ENCODE data around the gene JAK1. TPM values are rescaled to one million over a fixed set of nuclear protein-coding genes. Genes with fewer than 3 reads are reported as not detected.

Gene JAK1
- total and polyA plus RNA-seq, 9 of the 15 experiments (the other 6 are each of a cell fraction or from before 2014, with no cell fraction given) = 9.7 to 44.1 (median 42.5) TPM

GRCh38 chr1:65001231-65001792, 35.0 kb upstream of the JAK1 start (continued):
- TF ChIP-seq PATZ1 (CRISPR knock-in tag; IDR thresholded peaks at IDR 0.05; ENCODE audit: borderline replicate concordance) = no peak
- peak; percentile 70 for TF ChIP-seq BHLHE40 (IDR thresholded peaks at IDR 0.05; ENCODE audit: low read length)
- no peak for TF ChIP-seq ESRRB (CRISPR knock-in tag; IDR thresholded peaks at IDR 0.05; ENCODE audit: borderline replicate concordance)
- 0 out of 4 replicates have a peak, but pooled peaks of 1 of the 2 experiments have one; percentile 37 for TF ChIP-seq HDAC1 (IDR thresholded peaks at IDR 0.05)
- TF ChIP-seq XRCC5 (IDR thresholded peaks at IDR 0.05; ENCODE audit: low read depth, low read length) = no peak
- TF ChIP-seq PHF20 (IDR thresholded peaks at IDR 0.05; ENCODE audit: partially characterized antibody) = peak; percentile 47
- TF ChIP-seq FOXA3 (CRISPR knock-in tag; conservative IDR thresholded peaks at IDR 0.05 in 1 of 2, IDR thresholded peaks at IDR 0.05 in 1 of 2) = no peak
- peak; percentile 74; the same call in 1 of the 2 replicates for TF ChIP-seq HBP1 (CRISPR knock-in tag; IDR thresholded peaks at IDR 0.05)
- no peak for TF ChIP-seq NELFE (IDR thresholded peaks at IDR 0.05; ENCODE audit: insufficient read depth, insufficient read length)
- no peak for TF ChIP-seq MGA (IDR thresholded peaks at IDR 0.05)
- no peak for TF ChIP-seq ZNF75A (CRISPR knock-in tag; IDR thresholded peaks at IDR 0.05)
- no peak for TF ChIP-seq L3MBTL2 (IDR thresholded peaks at IDR 0.05)
- no peak for TF ChIP-seq ZNF212 (CRISPR knock-in tag; IDR thresholded peaks at IDR 0.05)

Measured in K562 (cell line).